Progenitor cell of endocrine pancreas (in vitro differentiated cells): ENCODE data around the gene COL11A1. TPM values are rescaled to one million over a fixed set of nuclear protein-coding genes. Genes with fewer than 3 reads are reported as not detected.

Experiments
- DNase-seq: peaks from one replicate; pipeline ENCODE4 v3.0.0; 2021; ENCODE audit warnings: low spot score; ENCODE audit not compliant: unreplicated experiment
- H3K27ac Mint-ChIP-seq: 2 replicates; pipeline ENCODE4 v1.8.0; 2021; ENCODE audit warnings: mild to moderate bottlenecking, moderate library complexity, mixed read lengths
- H3K27me3 Mint-ChIP-seq: 2 replicates; pipeline ENCODE4 v1.8.0; 2021; ENCODE audit warnings: mixed read lengths
- H3K36me3 Mint-ChIP-seq: 2 replicates; pipeline ENCODE4 v1.8.0; 2022; ENCODE audit warnings: mixed read lengths; ENCODE audit not compliant: insufficient read depth
- H3K4me1 Mint-ChIP-seq: 2 replicates; pipeline ENCODE4 v1.8.0; 2021; ENCODE audit warnings: low read depth, mixed read lengths
- H3K4me3 Mint-ChIP-seq: 2 replicates; pipeline ENCODE4 v1.8.0; 2021; ENCODE audit warnings: low read depth, mild to moderate bottlenecking, moderate library complexity, mixed read lengths
- H3K9me3 Mint-ChIP-seq: 2 replicates; pipeline ENCODE4 v1.8.0; 2021; ENCODE audit warnings: low read depth, mixed read lengths
- CTCF ChIP-seq: fragments of 200-600 bp; sonication (generic); IDR thresholded peaks from one replicate; pipeline ENCODE4 v1.5.0; 2021; ENCODE audit warnings: antibody characterized with exemption, mild to moderate bottlenecking; ENCODE audit not compliant: unreplicated experiment
- total RNA-seq: library from RNA; stranded (reverse); gene quantifications from 2 replicates; pipeline ENCODE4 v1.2.1, GENCODE V29; 2021

COL11A1 gene
- total RNA-seq, 1 donor from 2014 or later: 2.3 TPM

GRCh38 chr1:102858695-102859094 is 249.6 kb downstream of the COL11A1 start:
- no peak for DNase-seq
- no peak overlapping the region for H3K27ac Mint-ChIP-seq

GRCh38 chr1:102857251-102857650 is 251.1 kb downstream of the COL11A1 start:
- no peak overlapping the region for H3K4me3 Mint-ChIP-seq
- no peak for DNase-seq
- TF ChIP-seq CTCF: no peak
- H3K9me3 Mint-ChIP-seq: peaks cover 20% of the 10 kb centered on the region
- peaks cover 4% of the 10 kb centered on the region for H3K4me1 Mint-ChIP-seq
- peaks cover 1% of the 10 kb centered on the region for H3K36me3 Mint-ChIP-seq
- H3K27me3 Mint-ChIP-seq: no peaks in the 10 kb centered on the region
- no peak overlapping the region for H3K27ac Mint-ChIP-seq

More at GRCh38 chr1:102858695-102859094, 249.6 kb downstream of the COL11A1 start:
- H3K9me3 Mint-ChIP-seq: peaks cover 20% of the 10 kb centered on the region
- peaks cover 1% of the 10 kb centered on the region for H3K36me3 Mint-ChIP-seq
- TF ChIP-seq CTCF: no peak
- H3K27me3 Mint-ChIP-seq: no peaks in the 10 kb centered on the region
- H3K4me3 Mint-ChIP-seq: no peak overlapping the region
- H3K4me1 Mint-ChIP-seq: peaks cover 4% of the 10 kb centered on the region

- H3K9me3 Mint-ChIP-seq: peaks cover 15% of the 10 kb centered on the region
- no peak for DNase-seq
- H3K36me3 Mint-ChIP-seq: no peaks in the 10 kb centered on the region
- H3K27me3 Mint-ChIP-seq: no peaks in the 10 kb centered on the region
- no peak for TF ChIP-seq CTCF
- H3K4me3 Mint-ChIP-seq: no peak overlapping the region
- H3K27ac Mint-ChIP-seq: no peak overlapping the region
- H3K4me1 Mint-ChIP-seq: peaks cover 2% of the 10 kb centered on the region
Observed at GRCh38 chr1:102853701-102854187, 254.6 kb downstream of the COL11A1 start.

DNA sequence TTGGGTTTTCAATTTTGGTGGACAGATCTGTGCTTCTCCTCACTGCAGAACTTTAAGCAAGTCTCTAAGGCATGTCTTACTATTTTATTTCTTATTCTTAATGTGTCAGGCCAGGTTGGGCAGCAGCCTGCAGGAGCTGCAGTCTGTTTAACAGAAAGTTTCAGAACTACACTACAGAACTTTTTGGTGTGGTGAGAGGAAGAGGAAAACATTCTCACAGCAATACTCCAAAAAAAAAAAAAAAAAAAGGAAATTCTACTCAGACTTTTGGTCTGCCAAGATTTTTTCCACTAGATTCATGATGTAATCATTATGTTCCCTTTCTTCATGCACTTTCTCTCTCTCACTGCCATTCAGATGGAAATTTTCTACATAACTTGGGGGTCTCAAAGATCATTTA is 255.2 kb downstream of the COL11A1 start:
- peaks cover 17% of the 10 kb centered on the region for H3K9me3 Mint-ChIP-seq
- no peak for TF ChIP-seq CTCF
- no peak overlapping the region for H3K27ac Mint-ChIP-seq
- H3K27me3 Mint-ChIP-seq: no peaks in the 10 kb centered on the region
- DNase-seq: no peak
- no peaks in the 10 kb centered on the region for H3K4me1 Mint-ChIP-seq
- no peaks in the 10 kb centered on the region for H3K36me3 Mint-ChIP-seq
- no peak overlapping the region for H3K4me3 Mint-ChIP-seq

- no peaks in the 10 kb centered on the region for H3K27me3 Mint-ChIP-seq
- H3K36me3 Mint-ChIP-seq: no peaks in the 10 kb centered on the region
- no peak for DNase-seq
- H3K9me3 Mint-ChIP-seq: peaks cover 21% of the 10 kb centered on the region
- no peak overlapping the region for H3K4me3 Mint-ChIP-seq
- H3K4me1 Mint-ChIP-seq: no peaks in the 10 kb centered on the region
- no peak for TF ChIP-seq CTCF
- no peak overlapping the region for H3K27ac Mint-ChIP-seq
Observed at GRCh38 chr1:102852613-102853012, 255.7 kb downstream of the COL11A1 start.
